Stomach (tissue), 9 donors: ENCODE data around the gene GPR61. TPM values are rescaled to one million over a fixed set of nuclear protein-coding genes. Genes with fewer than 3 reads are reported as not detected.

ENCODE experiments used
- DNase-seq, 2 donors: peaks; one replicate each; pipeline versions ENCODE4 v3.0.0 to v3.0.0-alpha.2; 2013 to 2019
- H3K27ac ChIP-seq, 5 donors: fragments of 200-600 bp in 4 of 5; sonication (generic) in 4 of 5; one replicate each; pipeline ENCODE4 v1.5.1; 2013 to 2019; ENCODE audit warnings: mild to moderate bottlenecking in 1 of 5, moderate library complexity in 1 of 5
- H3K27me3 ChIP-seq, 3 donors: fragments of 200-600 bp; sonication (generic); one replicate each; pipeline ENCODE4 v1.5.1; 2017 to 2019; ENCODE audit warnings: mixed run types in 1 of 3
- H3K36me3 ChIP-seq, 4 donors: fragments of 200-600 bp; sonication (generic); 1 replicate in 3 of 4; 2 replicates in 1 of 4; pipeline ENCODE4 v1.5.1; 2016 to 2019
- H3K4me1 ChIP-seq, 4 donors: fragments of 200-600 bp; sonication (generic); one replicate each; pipeline ENCODE4 v1.5.1; 2016 to 2019
- H3K4me3 ChIP-seq, 4 donors: fragments of 200-600 bp; sonication (generic) in 3 of 4; one replicate each; pipeline ENCODE4 v1.5.1; 2016 to 2019; ENCODE audit warnings: mild to moderate bottlenecking in 1 of 4
- H3K9me3 ChIP-seq, 4 donors: fragments of 200-600 bp; sonication (generic); one replicate each; pipeline ENCODE4 v1.5.1; 2016 to 2019
- CTCF ChIP-seq, 7 experiments: fragments of 450-650 bp in 4 of 7; fragments of 200-600 bp in 3 of 7; sonication (generic) in 3 of 7; IDR thresholded peaks; one replicate each; pipeline ENCODE4 v1.5.1; 2016 to 2019; ENCODE audit warnings: antibody characterized with exemption in 7 of 7, control low read depth in 2 of 7, mild to moderate bottlenecking in 1 of 7
- EP300 ChIP-seq: sonication (generic); formaldehyde crosslinking; IDR thresholded peaks from one replicate; pipeline ENCODE4 v1.6.1; 2017; ENCODE audit warnings: antibody characterized with exemption
- POLR2A ChIP-seq, 4 donors: fragments of 450-650 bp; IDR thresholded peaks; one replicate each; pipeline ENCODE4 v1.6.1; 2016; ENCODE audit warnings: antibody characterized with exemption in 4 of 4, control low read depth in 2 of 4, mild to moderate bottlenecking in 1 of 4, moderate library complexity in 1 of 4
- POLR2AphosphoS5 ChIP-seq, 3 donors: sonication (generic); formaldehyde crosslinking; IDR thresholded peaks; one replicate each; pipeline ENCODE4 v1.6.1; 2016; ENCODE audit warnings: antibody characterized with exemption in 3 of 3
- WGBS, 5 donors: extraction: QIAGEN DNeasy Blood & Tissue Kit in 3 of 5; methylation state at CpG; one replicate each; pipeline versions ENCODE4 v1.1.5 to v1.1.7; 2013 to 2018; 5-methylcytosine and 5-hydroxymethylcytosine counted together
- intact Hi-C: fragments of 100-400 bp; cut with DNase I; formaldehyde crosslinking; loops from one replicate; pipeline ENCODE4 v1.15.1; 2023; ENCODE audit warnings: low total_unique reads
- polyA plus RNA-seq, 3 donors: library from polyadenylated mRNA; stranded (reverse); fragments of 200-250 nt; gene quantifications; one replicate each; pipeline ENCODE4 v1.2.3, GENCODE V29; 2013
- total RNA-seq, 5 donors: library from RNA; depleted of rRNA; stranded (reverse); fragments of >200 nt; gene quantifications; one replicate each; pipeline versions ENCODE4 v1.1.0 to v1.2.3, GENCODE V29; 2014 to 2016
- donor health status: healthy with polysubstance abuse.
- donor health status: Bipolar disorder and iron deficiency.
- donor health status: healthy.

Gene GPR61
- total and polyA plus RNA-seq, 8 donors: 0.12 TPM; not detected in 7

GRCh38 chr1:109504974-109505373 lies 34.7 kb upstream of the GPR61 start:
- no peak for TF ChIP-seq CTCF (IDR thresholded peaks at IDR 0.05)
- no peak for TF ChIP-seq POLR2A (IDR thresholded peaks at IDR 0.05)
- TF ChIP-seq POLR2AphosphoS5 (IDR thresholded peaks at IDR 0.05): no peak
- TF ChIP-seq EP300: no peak
- H3K9me3 ChIP-seq: no peaks in the 10 kb centered on the region
- no peak for DNase-seq
- H3K27ac ChIP-seq: no peak overlapping the region
- H3K4me1 ChIP-seq: peaks cover 30 to 72% (median 41%) of the 10 kb centered on the region in 4 donors
- H3K36me3 ChIP-seq: peaks cover 0 to 26% (median 16%) of the 10 kb centered on the region in 4 donors
- intact Hi-C loops: no loop called here
- 72 to 87% (median 85%) methylated on average over 1 of the region's 1 CpG for WGBS, 5 donors
- H3K27me3 ChIP-seq: no peaks in the 10 kb centered on the region
- no peak overlapping the region for H3K4me3 ChIP-seq

GRCh38 chr1:109508001-109508872 lies 31.4 kb upstream of the GPR61 start:
- Histone ChIP-seq H3K27me3 (no peaks in the 10 kb centered on the region), H3K4me3 (peak overlapping the region in 3 of 4 donors; percentile 74 to 90 (median 80)), H3K9me3 (no peaks in the 10 kb centered on the region), H3K36me3 (peaks cover 0 to 11% (median 0%) of the 10 kb centered on the region in 4 donors), H3K27ac (peak overlapping the region in 1 of 5 donors; percentile 69), H3K4me1 (peaks cover 22 to 55% (median 30%) of the 10 kb centered on the region in 4 donors)
- intact Hi-C loops: no loop called here
- no peak for DNase-seq
- no peak for TF ChIP-seq CTCF (IDR thresholded peaks at IDR 0.05)
- no peak for TF ChIP-seq POLR2A (IDR thresholded peaks at IDR 0.05)
- TF ChIP-seq POLR2AphosphoS5 (IDR thresholded peaks at IDR 0.05): no peak
- TF ChIP-seq EP300: no peak
- WGBS, 5 donors: 89 to 94% (median 91%) methylated on average over 25 of the region's 25 CpGs

- intact Hi-C loops: no loop called here
These were observed 30.8 kb upstream of the GPR61 start for GRCh38 chr1:109508873-109509175.

More at GRCh38 chr1:109508873-109509175, 30.8 kb upstream of the GPR61 start:
- DNase-seq: no peak
- Histone ChIP-seq H3K27ac (peak overlapping the region in 3 of 5 donors; percentile 20 to 69 (median 33)), H3K36me3 (peaks cover 0 to 11% (median 0%) of the 10 kb centered on the region in 4 donors), H3K4me3 (peak overlapping the region; percentile 74 to 90 (median 83)), H3K9me3 (no peaks in the 10 kb centered on the region), H3K4me1 (peaks cover 20 to 52% (median 27%) of the 10 kb centered on the region in 4 donors), H3K27me3 (no peaks in the 10 kb centered on the region)
- TF ChIP-seq CTCF (IDR thresholded peaks at IDR 0.05): no peak
- no peak for TF ChIP-seq EP300
- no peak for TF ChIP-seq POLR2AphosphoS5 (IDR thresholded peaks at IDR 0.05)
- TF ChIP-seq POLR2A (IDR thresholded peaks at IDR 0.05): no peak
- 52 to 68% (median 66%) methylated on average over 7 of the region's 7 CpGs for WGBS, 5 donors
